Effector memory CD8-positive, alpha-beta T cell (primary cell): Measurements from ENCODE around the gene HRG.
A peak's percentile ranks its signal among the peaks of the same experiment; 100 is the strongest.

ENCODE experiments used
- ATAC-seq: fragments of 150-1000 bp; cut with Tn5 transposase; replicated peaks from 2 replicates; pipeline ENCODE4 v1.10.0; 2021; ENCODE audit warnings: mild to moderate bottlenecking, moderate library complexity
- DNase-seq, 3 experiments: peaks; one replicate each; pipeline ENCODE4 v3.0.0; 2021
- H3K27ac Mint-ChIP-seq, 2 donors: one replicate each; pipeline ENCODE4 v1.8.0; 2022; ENCODE audit warnings: mild to moderate bottlenecking in 2 of 2, mixed read lengths in 2 of 2, moderate library complexity in 2 of 2
- H3K27me3 Mint-ChIP-seq, 2 donors: one replicate each; pipeline ENCODE4 v1.8.0; 2022; ENCODE audit warnings: mixed read lengths in 2 of 2
- H3K36me3 Mint-ChIP-seq: one replicate; pipeline ENCODE4 v1.8.0; 2022; ENCODE audit warnings: mild to moderate bottlenecking, moderate library complexity, mixed read lengths; ENCODE audit not compliant: insufficient read depth
- H3K4me1 Mint-ChIP-seq, 2 donors: one replicate each; pipeline ENCODE4 v1.8.0; 2022; ENCODE audit warnings: low read depth in 2 of 2, mixed read lengths in 2 of 2
- H3K4me3 Mint-ChIP-seq, 2 donors: one replicate each; pipeline ENCODE4 v1.8.0; 2022; ENCODE audit warnings: mild to moderate bottlenecking in 2 of 2, mixed read lengths in 2 of 2, moderate library complexity in 2 of 2
- H3K9me3 Mint-ChIP-seq, 2 donors: one replicate each; pipeline ENCODE4 v1.8.0; 2022; ENCODE audit warnings: mixed read lengths in 2 of 2

Gene HRG

DNA sequence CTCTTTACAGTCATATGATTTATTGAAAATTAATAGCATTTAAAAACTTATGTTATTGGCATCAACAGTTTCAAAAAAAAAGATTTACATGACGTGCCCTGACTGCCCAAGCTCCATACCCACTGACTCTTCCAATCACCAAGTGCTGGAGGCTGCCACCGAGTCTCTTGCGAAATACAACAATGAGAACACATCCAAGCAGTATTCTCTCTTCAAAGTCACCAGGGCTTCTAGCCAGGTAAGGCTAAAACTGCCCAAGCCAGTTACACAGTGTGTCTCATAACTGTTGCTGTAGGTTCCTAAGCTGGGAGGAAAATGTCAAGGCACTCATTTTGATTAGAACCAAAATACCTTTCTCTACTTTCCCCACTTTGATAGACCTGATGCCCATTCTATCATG lies 21.1 kb upstream of the HRG start:
- ATAC-seq (no peak), DNase-seq (no peak)
- Mint-ChIP-seq H3K9me3 (no peaks in the 10 kb centered on the region), H3K4me3 (no peak overlapping the region), H3K27me3 (peaks cover 10 to 17% of the 10 kb centered on the region in 2 donors), H3K27ac (no peak overlapping the region), H3K4me1 (peaks cover 0 to 2% of the 10 kb centered on the region in 2 donors), H3K36me3 (peaks cover 3% of the 10 kb centered on the region)

- ATAC-seq (no peak), DNase-seq (no peak)
- peaks cover 0 to 2% of the 10 kb centered on the region in 2 donors for H3K4me1 Mint-ChIP-seq
- H3K27me3 Mint-ChIP-seq = peaks cover 0 to 8% of the 10 kb centered on the region in 2 donors
- H3K36me3 Mint-ChIP-seq = peaks cover 3% of the 10 kb centered on the region
- H3K4me3 Mint-ChIP-seq = no peak overlapping the region
- no peak overlapping the region for H3K27ac Mint-ChIP-seq
- H3K9me3 Mint-ChIP-seq = no peaks in the 10 kb centered on the region
Observed at GRCh38 chr3:186646106-186646505, 19.7 kb upstream of the HRG start.

- Mint-ChIP-seq H3K9me3 (no peaks in the 10 kb centered on the region), H3K27ac (no peak overlapping the region), H3K27me3 (peaks cover 0 to 6% of the 10 kb centered on the region in 2 donors), H3K4me3 (no peak overlapping the region), H3K36me3 (peaks cover 3% of the 10 kb centered on the region), H3K4me1 (peaks cover 0 to 2% of the 10 kb centered on the region in 2 donors)
- ATAC-seq = no peak
- no peak for DNase-seq
Observed at GRCh38 chr3:186646841-186647240, 19.0 kb upstream of the HRG start.

DNA sequence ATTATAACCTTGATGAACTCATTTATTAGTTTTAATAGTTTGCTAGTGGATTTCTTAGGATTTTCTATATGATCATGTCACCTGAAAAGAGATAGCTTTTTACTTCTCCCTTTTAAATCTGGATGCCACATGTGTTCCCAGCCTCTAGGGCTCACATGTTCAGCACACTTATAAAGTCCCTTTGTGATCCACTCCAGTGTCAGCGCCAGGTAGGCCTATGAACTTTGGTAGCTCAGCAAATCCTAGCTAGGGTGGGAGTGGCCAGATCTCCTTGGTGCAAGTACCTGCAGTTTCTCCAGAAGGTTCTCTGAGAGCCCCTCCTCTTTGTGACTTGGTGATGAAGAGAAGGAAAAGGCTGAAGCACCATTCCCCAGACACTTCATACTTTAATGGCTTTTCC lies 17.0 kb upstream of the HRG start:
- no peaks in the 10 kb centered on the region for H3K9me3 Mint-ChIP-seq
- no peaks in the 10 kb centered on the region for H3K4me1 Mint-ChIP-seq
- no peak overlapping the region for H3K27ac Mint-ChIP-seq
- H3K36me3 Mint-ChIP-seq = peaks cover 3% of the 10 kb centered on the region
- peaks cover 6 to 15% of the 10 kb centered on the region in 2 donors for H3K27me3 Mint-ChIP-seq
- DNase-seq (no peak), ATAC-seq (no peak)
- no peak overlapping the region for H3K4me3 Mint-ChIP-seq

GRCh38 chr3:186651678-186652215 lies 14.1 kb upstream of the HRG start:
- ATAC-seq (no peak), DNase-seq (no peak)
- Mint-ChIP-seq H3K4me1 (no peaks in the 10 kb centered on the region), H3K4me3 (no peak overlapping the region), H3K9me3 (no peaks in the 10 kb centered on the region), H3K27me3 (peaks cover 0 to 24% of the 10 kb centered on the region in 2 donors), H3K36me3 (no peaks in the 10 kb centered on the region), H3K27ac (no peak overlapping the region)

GRCh38 chr3:186653080-186653707 lies 12.6 kb upstream of the HRG start:
- no peak overlapping the region for H3K27ac Mint-ChIP-seq

GRCh38 chr3:186653984-186654383 lies 11.8 kb upstream of the HRG start:
- DNase-seq = no peak
- H3K27ac Mint-ChIP-seq = no peak overlapping the region
- peaks cover 12 to 41% of the 10 kb centered on the region in 2 donors for H3K27me3 Mint-ChIP-seq
- no peaks in the 10 kb centered on the region for H3K9me3 Mint-ChIP-seq
- H3K36me3 Mint-ChIP-seq = no peaks in the 10 kb centered on the region
- ATAC-seq = no peak
- H3K4me3 Mint-ChIP-seq = no peak overlapping the region
- no peaks in the 10 kb centered on the region for H3K4me1 Mint-ChIP-seq

More at GRCh38 chr3:186653080-186653707, 12.6 kb upstream of the HRG start:
- H3K4me1 Mint-ChIP-seq = no peaks in the 10 kb centered on the region
- no peaks in the 10 kb centered on the region for H3K9me3 Mint-ChIP-seq
- ATAC-seq (peak; percentile 35), DNase-seq (no peak)
- peaks cover 4 to 33% of the 10 kb centered on the region in 2 donors for H3K27me3 Mint-ChIP-seq
- H3K4me3 Mint-ChIP-seq = no peak overlapping the region
- no peaks in the 10 kb centered on the region for H3K36me3 Mint-ChIP-seq

DNA sequence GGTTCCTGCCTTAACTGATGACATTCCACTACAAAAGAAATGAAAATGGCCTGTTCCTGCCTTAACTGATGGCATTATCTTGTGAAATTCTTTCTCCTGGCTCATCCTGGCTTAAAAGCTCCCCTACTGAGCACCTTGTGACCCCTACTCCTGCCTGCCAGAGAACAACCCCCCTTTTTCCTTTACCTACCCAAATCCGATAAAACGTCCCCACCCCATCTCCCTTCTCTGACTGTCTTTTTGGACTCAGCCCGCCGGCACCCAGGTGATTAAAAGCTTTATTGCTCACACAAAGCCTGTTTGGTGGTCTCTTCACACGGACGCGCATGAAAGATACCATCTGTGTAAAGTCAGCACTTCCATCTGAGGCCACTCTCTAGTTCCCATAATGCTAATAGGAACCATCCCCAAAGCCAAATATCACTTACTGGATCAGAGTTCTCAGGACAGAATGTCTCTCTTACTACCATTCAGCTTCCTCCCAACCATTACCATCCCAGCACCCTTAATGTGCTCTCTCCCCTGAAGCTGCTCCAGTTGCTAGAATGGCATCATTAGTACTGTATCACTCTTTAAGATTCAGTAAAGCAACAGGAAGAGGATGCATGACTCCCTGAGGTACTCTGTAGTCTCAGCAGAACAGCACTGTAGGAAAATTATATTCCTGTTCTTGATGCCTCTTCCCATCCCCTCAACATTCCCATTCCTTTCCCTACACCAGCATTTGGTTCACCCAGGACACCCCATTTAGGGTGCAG lies 2.3 kb upstream of the HRG start:
- no peak for ATAC-seq
- DNase-seq = no peak
- Mint-ChIP-seq H3K27ac (no peak overlapping the region), H3K4me1 (no peaks in the 10 kb centered on the region), H3K36me3 (peaks cover 3% of the 10 kb centered on the region), H3K4me3 (no peak overlapping the region), H3K9me3 (no peaks in the 10 kb centered on the region), H3K27me3 (peaks cover 44 to 71% of the 10 kb centered on the region in 2 donors)

- Mint-ChIP-seq H3K27me3 (peaks cover 38 to 65% of the 10 kb centered on the region in 2 donors), H3K36me3 (peaks cover 3% of the 10 kb centered on the region), H3K4me1 (no peaks in the 10 kb centered on the region), H3K27ac (no peak overlapping the region), H3K4me3 (no peak overlapping the region), H3K9me3 (no peaks in the 10 kb centered on the region)
- DNase-seq = no peak
- ATAC-seq = no peak
Observed at GRCh38 chr3:186664119-186664495, 1.7 kb upstream of the HRG start.

- DNase-seq (no peak), ATAC-seq (no peak)
- Mint-ChIP-seq H3K36me3 (peaks cover 3% of the 10 kb centered on the region), H3K4me3 (no peak overlapping the region), H3K27me3 (peaks cover 34 to 61% of the 10 kb centered on the region in 2 donors), H3K4me1 (no peaks in the 10 kb centered on the region), H3K9me3 (no peaks in the 10 kb centered on the region), H3K27ac (no peak overlapping the region)
Observed at GRCh38 chr3:186664506-186664905, 1.3 kb upstream of the HRG start.

GRCh38 chr3:186668426-186668825 lies 2.6 kb downstream of the HRG start:
- Mint-ChIP-seq H3K4me3 (no peak overlapping the region), H3K36me3 (no peaks in the 10 kb centered on the region), H3K4me1 (no peaks in the 10 kb centered on the region), H3K27me3 (peaks cover 36 to 41% of the 10 kb centered on the region in 2 donors), H3K9me3 (no peaks in the 10 kb centered on the region), H3K27ac (no peak overlapping the region)
- ATAC-seq (no peak), DNase-seq (no peak)

DNA sequence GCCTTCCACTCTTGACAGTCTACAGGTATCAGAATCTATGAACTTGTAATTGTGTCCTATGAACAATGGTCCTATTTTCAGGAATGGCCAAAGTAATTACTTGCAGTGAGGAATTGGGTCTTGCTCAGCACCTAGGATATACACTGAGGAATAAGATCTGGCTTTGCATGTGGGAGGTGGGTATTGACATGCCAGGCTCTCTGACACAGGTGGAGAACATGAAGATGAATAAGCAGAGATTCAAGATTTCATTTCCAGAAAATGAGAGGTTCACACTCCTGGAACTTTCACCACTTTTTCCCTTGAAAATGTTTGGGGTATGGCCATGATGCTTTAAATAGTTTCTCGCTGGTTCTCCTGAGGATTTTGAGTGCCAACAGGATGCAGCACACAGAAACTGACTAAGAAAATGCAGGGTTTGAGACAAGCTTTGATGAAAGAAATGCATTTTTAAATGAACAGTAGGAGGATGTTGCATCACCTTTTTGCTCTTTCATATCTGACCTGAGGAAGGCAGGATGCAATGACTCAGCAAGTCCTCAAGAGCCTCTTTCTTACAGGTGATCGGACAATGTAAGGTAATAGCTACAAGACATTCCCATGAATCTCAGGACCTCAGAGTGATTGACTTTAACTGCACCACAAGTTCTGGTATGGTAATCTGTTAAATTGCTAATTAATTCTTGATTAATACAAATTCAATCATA lies 3.7 kb downstream of the HRG start:
- ATAC-seq = no peak
- Mint-ChIP-seq H3K4me3 (no peak overlapping the region), H3K36me3 (peaks cover 3% of the 10 kb centered on the region), H3K27me3 (peaks cover 32 to 37% of the 10 kb centered on the region in 2 donors), H3K4me1 (no peaks in the 10 kb centered on the region), H3K9me3 (no peaks in the 10 kb centered on the region), H3K27ac (no peak overlapping the region)
- DNase-seq = no peak

- no peaks in the 10 kb centered on the region for H3K9me3 Mint-ChIP-seq
- H3K36me3 Mint-ChIP-seq = peaks cover 3% of the 10 kb centered on the region
- no peaks in the 10 kb centered on the region for H3K4me1 Mint-ChIP-seq
- ATAC-seq (no peak), DNase-seq (no peak)
- H3K27ac Mint-ChIP-seq = no peak overlapping the region
- H3K4me3 Mint-ChIP-seq = no peak overlapping the region
- peaks cover 32 to 38% of the 10 kb centered on the region in 2 donors for H3K27me3 Mint-ChIP-seq
Observed at GRCh38 chr3:186670155-186670554, 4.3 kb downstream of the HRG start.
